Anterior cingulate cortex (tissue), 58 donors: ENCODE measurements around the gene CPTP.
A peak's percentile ranks its signal among the peaks of the same experiment; 100 is the strongest.

Experiments
- DNase-seq, 58 donors: peaks; one replicate each; lab custom pipeline; 2025; lab: John Stamatoyannopoulos, UW

Gene CPTP

DNA sequence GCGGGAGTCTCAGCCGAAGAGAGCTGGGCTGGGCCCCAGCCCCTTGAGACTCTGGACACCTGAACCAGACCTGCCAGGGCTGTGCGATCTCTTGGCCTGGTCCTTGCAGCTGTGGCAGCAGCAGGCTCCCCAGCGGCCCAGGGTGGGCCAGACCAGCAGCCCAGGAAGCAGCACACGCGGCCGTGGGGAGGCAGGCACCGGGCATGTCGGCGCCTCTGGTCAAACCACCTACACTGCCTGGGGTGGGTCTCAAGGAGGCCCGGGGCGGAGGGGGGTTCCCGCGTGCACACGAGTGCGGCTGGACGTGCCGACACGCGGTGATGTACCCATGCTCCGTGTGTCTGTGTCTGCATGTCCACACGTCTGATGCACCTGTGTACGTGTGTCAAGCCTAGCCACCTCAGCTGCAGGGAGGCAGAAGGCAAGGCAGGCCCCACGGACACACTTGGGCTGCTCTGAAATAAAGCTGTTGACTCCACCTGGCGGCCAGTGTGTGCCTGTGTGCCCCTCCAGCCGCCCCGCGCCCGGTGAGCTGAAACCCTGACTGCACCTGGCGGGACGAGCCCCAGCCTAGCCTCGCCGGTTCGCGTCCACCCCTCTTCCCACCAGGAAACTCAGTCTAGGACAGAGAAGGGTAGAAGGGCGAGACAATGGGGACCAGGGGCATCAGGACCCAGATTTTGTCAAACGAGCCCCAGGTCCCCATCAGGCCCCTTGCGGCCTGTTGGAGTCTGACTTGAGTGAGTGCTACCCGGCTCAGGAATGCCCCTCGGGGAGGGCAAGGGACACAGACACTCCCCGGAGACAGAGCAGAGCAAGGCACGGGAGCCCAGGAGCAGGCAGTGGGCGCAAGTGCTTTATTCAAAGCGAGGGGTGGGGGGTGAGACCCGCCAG, 32.8 kb upstream of the CPTP start:
- DNase-seq, result peak in 16 of 58 donors; percentile 11 to 54 (median 34)

GRCh38 chr1:1292442-1292779, 32.2 kb upstream of the CPTP start:
- DNase-seq, result no peak

DNA sequence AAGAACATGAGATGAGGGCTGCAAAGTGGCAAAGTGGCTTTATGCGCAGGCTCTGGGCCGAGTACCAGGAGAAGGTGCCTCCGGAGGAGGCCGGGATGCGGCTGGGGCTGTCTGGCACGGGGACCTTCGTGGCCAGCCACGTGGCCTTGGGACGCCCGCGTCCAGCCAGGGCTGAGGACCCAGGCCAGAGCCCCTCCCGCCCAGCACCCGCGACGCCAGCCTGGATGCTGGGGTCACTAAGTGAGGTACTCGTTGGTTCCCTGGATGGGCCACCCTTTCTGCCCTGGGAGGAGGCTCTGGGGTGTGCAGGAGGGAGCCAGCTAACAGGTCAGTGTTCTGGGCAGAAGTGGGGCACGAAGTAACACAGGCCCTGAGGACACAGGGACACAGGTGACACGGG, 31.8 kb upstream of the CPTP start:
- DNase-seq, result no peak

GRCh38 chr1:1293263-1294249, 31.0 kb upstream of the CPTP start:
- peak in 1 of 58 donors; percentile 51 for DNase-seq

- no peak for DNase-seq
Observed at GRCh38 chr1:1294250-1294890, 30.2 kb upstream of the CPTP start.

GRCh38 chr1:1295154-1295923, 29.3 kb upstream of the CPTP start:
- no peak for DNase-seq

DNA sequence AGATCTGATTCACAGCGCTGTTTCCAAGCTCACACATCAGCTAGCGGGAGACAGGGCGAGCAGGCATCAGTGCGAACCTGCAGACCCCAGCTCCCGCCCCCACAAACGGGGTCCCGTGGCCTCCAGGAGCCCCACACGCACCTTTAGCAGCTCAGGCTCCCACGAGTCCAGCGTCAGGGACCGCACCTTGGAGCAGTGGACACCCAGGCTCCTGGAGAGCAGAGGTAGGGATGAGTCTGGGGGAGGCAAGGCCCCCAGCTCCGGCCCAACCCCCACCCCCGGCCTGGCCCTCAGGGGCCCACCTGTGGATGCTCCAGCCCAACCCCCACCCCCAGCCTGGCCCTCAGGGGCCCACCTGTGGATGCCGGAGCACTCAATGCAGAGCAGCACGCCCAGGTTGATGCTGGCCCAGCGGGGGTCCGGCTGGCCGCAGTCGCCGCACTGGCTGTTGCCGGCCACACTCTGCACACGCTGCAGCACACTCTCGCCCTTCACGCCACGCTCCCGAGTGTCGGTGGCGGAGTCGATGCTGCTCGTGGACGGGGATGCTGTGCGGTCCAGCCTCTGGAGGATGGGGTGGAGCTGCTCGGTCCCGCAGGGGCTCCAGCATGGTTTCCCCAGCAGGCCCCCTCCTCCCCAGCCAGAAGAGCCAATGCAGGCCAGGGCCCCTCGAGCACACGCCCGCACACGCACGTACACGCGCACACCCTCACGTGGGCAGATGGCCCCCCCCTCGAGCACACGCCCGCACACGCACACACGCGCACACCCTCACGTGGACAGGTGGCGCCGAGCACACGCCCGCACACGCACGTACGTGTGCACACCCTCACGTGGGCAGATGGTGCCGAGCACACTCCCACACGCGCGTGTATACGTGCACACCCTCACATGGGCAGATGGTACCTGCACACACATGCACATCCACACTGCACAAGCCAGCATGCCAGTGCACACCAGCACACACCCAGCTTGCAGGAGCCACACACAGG, 28.2 kb upstream of the CPTP start:
- no peak for DNase-seq

- no peak for DNase-seq
Observed at GRCh38 chr1:1297802-1298424, 26.7 kb upstream of the CPTP start.

DNA sequence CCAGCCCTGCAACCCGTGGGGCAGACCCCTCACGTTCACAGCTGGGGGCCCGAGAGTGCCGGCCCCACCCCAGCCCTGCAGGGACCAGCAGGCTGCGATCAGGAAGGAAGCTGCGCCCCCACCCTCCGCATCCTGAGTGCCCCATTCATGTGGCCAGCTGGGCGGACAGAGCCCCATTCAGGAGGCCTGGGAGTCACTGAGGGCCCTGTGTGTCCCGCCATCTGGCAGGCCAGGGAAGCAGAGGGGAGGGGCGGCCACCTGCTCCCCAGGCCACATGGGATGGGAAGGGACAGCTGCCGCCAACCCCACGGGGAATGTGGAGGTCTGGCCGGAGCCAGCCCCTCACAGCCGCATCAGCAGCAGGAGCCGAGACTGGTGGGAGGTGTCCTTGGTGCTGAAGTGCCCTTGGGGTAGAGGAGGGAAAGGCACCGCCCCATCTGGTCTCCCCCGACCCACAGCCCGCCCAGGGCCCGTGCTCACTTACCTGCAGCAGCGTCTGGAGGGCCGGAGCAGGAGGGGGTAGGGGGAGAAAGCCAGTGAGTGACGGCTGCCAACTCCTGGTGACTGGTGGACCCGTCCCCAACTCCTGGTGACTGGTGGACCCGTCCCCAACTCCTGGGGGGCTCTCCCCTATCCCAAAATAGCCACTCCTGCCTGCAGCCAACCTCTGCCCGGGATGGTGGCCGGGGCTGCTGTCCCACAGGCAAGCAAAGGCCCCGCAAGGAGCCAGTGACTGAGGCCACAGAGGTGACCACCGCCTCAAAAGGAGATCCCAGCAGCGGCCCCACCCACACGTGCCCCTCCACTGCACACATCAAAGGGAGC, 25.5 kb upstream of the CPTP start:
- peak in 56 of 58 donors; percentile 19 to 97 (median 86) for DNase-seq

DNA sequence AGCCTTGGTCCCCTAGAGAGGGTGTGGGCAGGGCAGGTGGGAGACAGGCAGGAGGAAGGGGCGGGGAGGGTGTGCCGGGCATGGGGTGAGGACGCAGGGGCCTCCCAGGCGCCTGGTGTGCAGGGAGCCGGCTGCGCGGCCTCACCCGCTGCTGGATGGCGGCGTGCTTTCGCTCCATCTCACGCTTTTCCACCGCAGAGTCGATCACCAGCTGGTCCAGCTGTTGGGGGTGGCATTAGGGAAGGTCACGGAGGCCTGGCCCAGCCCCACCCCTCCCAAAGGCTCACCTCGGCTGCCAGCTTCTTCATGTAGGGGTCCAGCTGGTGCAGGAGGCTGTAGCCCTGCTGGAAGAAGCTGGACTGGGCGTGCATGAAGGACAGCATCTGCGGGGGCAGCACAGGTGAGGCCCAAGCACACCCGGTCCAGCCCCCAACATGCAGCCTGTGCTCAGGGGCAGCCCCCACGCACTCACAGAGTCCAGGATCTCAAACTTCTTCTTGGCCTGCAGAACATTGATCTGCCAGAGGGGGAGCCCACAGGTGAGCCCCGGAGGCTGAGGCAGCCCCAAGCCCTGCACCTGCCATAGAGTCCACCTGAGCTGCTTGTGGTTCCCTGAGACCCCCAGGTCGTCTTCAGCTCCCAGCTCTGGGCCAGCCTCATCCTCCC, 24.8 kb upstream of the CPTP start:
- no peak for DNase-seq

DNA sequence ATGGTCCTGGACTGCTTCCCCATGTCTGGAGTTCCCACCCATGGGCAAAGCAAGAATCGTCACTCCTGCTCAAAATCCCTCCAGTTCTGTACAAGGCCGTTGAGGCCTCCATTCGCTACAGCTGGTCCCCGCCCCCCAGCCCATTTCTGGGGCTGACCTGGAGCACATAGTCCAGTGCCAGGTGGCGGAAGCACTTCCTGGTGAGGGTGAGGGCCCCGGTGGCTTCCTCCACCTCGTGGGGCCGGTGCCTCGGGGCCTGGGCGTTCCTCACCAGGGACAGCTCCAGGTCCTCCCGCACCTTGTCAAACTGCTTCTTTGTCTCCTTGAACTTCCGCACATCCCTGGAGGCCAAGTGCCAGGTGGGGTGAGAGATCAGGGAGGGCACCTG, 24.3 kb upstream of the CPTP start:
- DNase-seq, result no peak

- no peak for DNase-seq
Observed at GRCh38 chr1:1302006-1302430, 22.6 kb upstream of the CPTP start.

- DNase-seq, result peak in 4 of 58 donors; percentile 7 to 33 (median 22)
Observed at GRCh38 chr1:1302951-1303509, 21.6 kb upstream of the CPTP start.

DNA sequence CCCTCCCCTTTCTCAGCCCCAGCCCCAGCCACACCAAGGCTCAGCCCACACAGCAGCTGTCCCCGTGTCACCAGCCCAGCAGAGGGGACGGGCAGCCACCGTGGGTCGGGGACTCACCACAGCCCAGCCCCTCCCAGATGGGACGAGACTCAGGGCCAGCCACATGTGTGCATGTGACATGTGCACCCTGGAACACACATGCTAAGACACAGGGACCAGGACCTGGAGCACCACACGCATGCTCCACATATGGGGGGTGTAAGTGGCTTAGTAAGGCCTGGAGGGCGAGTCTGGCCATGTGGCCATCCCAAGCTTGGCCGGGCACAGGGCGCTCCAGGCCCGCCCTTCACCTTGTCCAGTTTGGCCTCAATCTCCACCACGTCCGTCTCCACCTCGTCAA, 20.9 kb upstream of the CPTP start:
- DNase-seq, result peak in 4 of 58 donors; percentile 33 to 59 (median 44)

DNA sequence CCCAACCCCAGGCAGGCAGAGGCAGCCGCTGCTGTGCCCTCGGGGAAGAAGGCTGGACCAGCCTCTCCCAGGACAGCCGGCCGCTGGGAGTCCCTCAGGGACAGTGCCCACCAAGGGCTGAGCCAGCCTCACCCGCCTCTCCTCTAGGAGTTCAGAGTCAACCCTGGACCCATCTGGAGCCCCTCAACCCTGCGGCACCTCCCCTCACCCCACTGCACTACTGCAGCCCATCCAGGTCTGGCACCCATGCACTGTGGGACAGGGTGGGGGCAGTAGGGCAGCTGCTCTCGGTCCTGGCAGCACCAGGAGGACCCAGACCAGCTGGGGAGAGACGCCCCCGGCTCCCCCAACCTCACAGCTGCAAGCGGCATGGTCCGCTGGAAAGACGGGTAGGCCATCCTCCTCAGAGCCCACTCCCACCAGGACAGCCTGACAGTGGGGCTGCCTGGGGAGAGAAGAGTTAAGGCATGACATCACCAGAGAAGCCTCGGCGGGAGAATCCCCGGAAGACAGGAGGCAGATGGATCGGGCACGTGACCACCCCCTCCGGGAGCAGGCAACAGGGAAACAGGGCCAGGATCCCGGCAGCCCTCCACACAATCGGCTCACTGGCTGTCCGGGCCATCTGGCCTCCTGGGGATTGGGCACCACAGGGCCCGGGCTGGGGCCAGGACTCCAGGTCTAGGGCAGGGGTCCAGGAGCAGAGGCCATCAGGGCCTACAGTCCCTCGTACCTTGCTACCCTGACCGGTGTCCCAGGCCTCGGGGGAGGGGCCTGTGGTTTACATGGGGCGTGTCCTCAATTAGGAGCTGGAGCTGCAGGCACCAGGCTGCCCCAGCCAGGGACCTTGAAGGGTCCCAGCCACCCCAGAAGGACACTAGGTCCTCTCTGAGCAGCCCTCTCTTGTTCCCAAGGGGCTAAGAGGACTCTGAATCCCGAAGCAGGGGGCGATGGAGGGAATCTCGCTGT, 20.0 kb upstream of the CPTP start:
- peak; percentile 40 to 96 (median 90) for DNase-seq
